GM12878 (cell line): ENCODE results near the gene CACNA1B. TPM values are rescaled to one million over a fixed set of nuclear protein-coding genes. Genes with fewer than 3 reads are reported as not detected.
"Not testable (repeated sequence)": the region's sequence is repeated elsewhere in the genome, so short reads cannot be mapped to it uniquely, and the experiment has no call there.

Experiments used
- ATAC-seq: fragments of 200-7000 bp; cut with Tn5 transposase; 3 replicates; pipeline ENCODE4 v1.9.1; 2020; ENCODE audit warnings: mild to moderate bottlenecking, moderate library complexity
- BruUV-seq: library from RNA; stranded (reverse); fragments of 400-500 nt; replicated peaks from 2 replicates; lab custom pipeline; 2021; lab: Mats Ljungman, UMichigan
- CTCF ChIA-PET: fragments of 300-600 bp; sonication (Branson Sonifier 250); formaldehyde crosslinking; extraction: SDS; loops from one replicate; lab custom pipeline; 2021; ENCODE audit warnings: inconsistent platforms; lab: Yijun Ruan, JAX
- POLR2A ChIA-PET: fragments of 350-600 bp; formaldehyde crosslinking; extraction: SDS; loops from one replicate; lab custom pipeline; 2021; ENCODE audit warnings: inconsistent platforms; lab: Charles Lee
- RAD21 ChIA-PET: fragments of 300-600 bp; sonication (Branson Sonifier 250); formaldehyde crosslinking; loops from one replicate; lab custom pipeline; 2023; ENCODE audit warnings: antibody characterized with exemption; ENCODE audit not compliant: unreplicated experiment; lab: Charles Lee
- SMC1A ChIA-PET: fragments of 300-600 bp; sonication (Branson Sonifier 250); formaldehyde crosslinking; loops from one replicate; lab custom pipeline; 2023; ENCODE audit not compliant: unreplicated experiment, uncharacterized antibody; lab: Charles Lee
- DNase-seq: peaks from one replicate; pipeline ENCODE4 v3.0.0-alpha.2; 2011; ENCODE audit warnings: low read depth, low spot score
- FAIRE-seq: peaks from 3 replicates; lab custom pipeline; 2011; peaks lifted over from hg19 to GRCh38; lab: Jason Lieb, UNC
- H2AFZ ChIP-seq: 2 replicates; pipeline ENCODE4 v1.6.0; 2011; ENCODE audit warnings: low read depth, low read length, control low read depth; ENCODE audit not compliant: control insufficient read depth
- H3K27ac ChIP-seq: 2 replicates; pipeline ENCODE4 v1.5.1; 2011; ENCODE audit warnings: control low read depth; ENCODE audit not compliant: control insufficient read depth, insufficient read depth
- H3K27me3 ChIP-seq, 2 experiments: replicated peaks in 1 of 2; 2 replicates each; pipeline versions ENCODE4 v1.6.0 to v1.6.1; 2011; ENCODE audit warnings: low read length in 1 of 2; ENCODE audit not compliant: control insufficient read depth in 2 of 2, insufficient read depth in 2 of 2
- H3K36me3 ChIP-seq, 2 experiments: 2 replicates each; pipeline ENCODE4 v1.5.1; 2011; ENCODE audit warnings: low read length in 1 of 2; ENCODE audit not compliant: control insufficient read depth in 2 of 2, insufficient read depth in 2 of 2
- H3K4me1 ChIP-seq: 2 replicates; pipeline ENCODE4 v1.6.1; 2011; ENCODE audit warnings: mild to moderate bottlenecking, low read length, moderate library complexity, mixed read lengths; ENCODE audit not compliant: control insufficient read depth, insufficient read depth
- H3K4me2 ChIP-seq: 2 replicates; pipeline ENCODE4 v1.6.0; 2011; ENCODE audit warnings: control low read depth; ENCODE audit not compliant: control insufficient read depth, insufficient read depth
- H3K4me3 ChIP-seq: fragments of 200-600 bp; sonication (generic); 2 replicates; pipeline ENCODE4 v1.5.1; 2016
- H3K79me2 ChIP-seq: 2 replicates; pipeline ENCODE4 v1.6.0; 2011; ENCODE audit warnings: low read length; ENCODE audit not compliant: control insufficient read depth, insufficient read depth
- H3K9ac ChIP-seq: 2 replicates; pipeline ENCODE4 v1.8.0; 2011; ENCODE audit warnings: low read length, control low read depth, mixed read lengths; ENCODE audit not compliant: control insufficient read depth, insufficient read depth
- H3K9me3 ChIP-seq: replicated peaks from 3 replicates; pipeline ENCODE4 v1.5.1; 2011; ENCODE audit warnings: mild to moderate bottlenecking, low read length; ENCODE audit not compliant: control insufficient read depth, insufficient read depth
- H4K20me1 ChIP-seq: 2 replicates; pipeline ENCODE4 v1.6.0; 2011; ENCODE audit not compliant: control insufficient read depth, insufficient read depth
- BCLAF1 ChIP-seq: fragments of 450-650 bp; IDR thresholded peaks from 2 replicates; pipeline ENCODE4 v1.6.1; 2017; ENCODE audit warnings: antibody characterized with exemption, mild to moderate bottlenecking, moderate library complexity
- FOXM1 ChIP-seq: IDR thresholded peaks from 2 replicates; pipeline ENCODE4 v1.6.1; 2012; ENCODE audit warnings: low read depth, mild to moderate bottlenecking, inconsistent platforms, low read length, moderate library complexity
- HSF1 ChIP-seq: fragments of 150-350 bp; IDR thresholded peaks from 2 replicates; pipeline ENCODE4 v1.6.1; 2014; ENCODE audit warnings: mild to moderate bottlenecking, low read depth, low read length
- REST ChIP-seq: IDR thresholded peaks from 2 replicates; pipeline ENCODE4 v1.6.1; 2012; ENCODE audit warnings: mild to moderate bottlenecking, low read depth, low read length
- USF1 ChIP-seq: IDR thresholded peaks from 2 replicates; pipeline ENCODE4 v1.6.1; 2011; ENCODE audit warnings: borderline replicate concordance, low read depth, mild to moderate bottlenecking, moderate library complexity, mixed read lengths, low read length; ENCODE audit not compliant: insufficient read depth; ENCODE audit errors: extremely low read length
- WGBS: methylation state at CpG from one replicate; pipeline ENCODE4 v1.1.6; 2016; ENCODE audit warnings: low lambda C conversion rate; ENCODE audit not compliant: insufficient replicate concordance, insufficient coverage; ENCODE audit errors: missing lambda C conversion rate; 5-methylcytosine and 5-hydroxymethylcytosine counted together
- in situ Hi-C: fragments of 300-500 bp; cut with MboI; formaldehyde crosslinking; loops from 9 replicates; pipeline ENCODE4 v1.14.3; 2018; ENCODE audit warnings: mixed read lengths
- intact Hi-C: fragments of 100-400 bp; cut with micrococcal nuclease; formaldehyde crosslinking; loops from one replicate; pipeline ENCODE4 v1.14.2; 2022; ENCODE audit not compliant: unreplicated experiment
- polyA plus RNA-seq, 11 experiments: library from polyadenylated mRNA; depleted of rRNA in 4 of 11; unstranded in 6 of 11; stranded (reverse) in 5 of 11; fragments of >200 nt; fragmentation: Nextera tagmentation in 4 of 11; fragmentation: Illumina TruSeq in 1 of 11; extraction: Ambion mirVana in 4 of 11; extraction: Trizol in 1 of 11; gene quantifications; 1 replicate in 1 of 11; 2 replicates in 10 of 11; pipeline versions ENCODE4 v1.2.1 to v1.2.3, GENCODE V29; 2011 to 2016; ENCODE audit warnings: inconsistent platforms in 2 of 11, missing spikeins in 2 of 11, low read depth in 1 of 11
- total RNA-seq, 4 experiments: library from RNA; depleted of rRNA in 3 of 4; stranded (reverse); fragments of >200 nt in 3 of 4; fragmentation: Illumina TruSeq in 1 of 4; extraction: Trizol in 1 of 4; gene quantifications; 2 replicates each; pipeline versions ENCODE4 v1.2.1 to v1.2.3, GENCODE V29; 2013 to 2021

Gene CACNA1B
- total and polyA plus RNA-seq, 10 of the 15 experiments (the other 5 are each of a cell fraction or from before 2014, with no cell fraction given), result 0.01 to 0.03 (median 0.01) TPM; not detected in 7

- no peak for TF ChIP-seq REST
- TF ChIP-seq HSF1, result no peak
- TF ChIP-seq BCLAF1, result no peak
- TF ChIP-seq USF1, result no peak
- no peak for TF ChIP-seq FOXM1
Observed at GRCh38 chr9:138085568-138085967, 208.0 kb downstream of the CACNA1B start (continued).

- FAIRE-seq, ATAC-seq, H2AFZ ChIP-seq, SMC1A ChIA-PET, DNase-seq, CTCF ChIA-PET, POLR2A ChIA-PET, H3K79me2 ChIP-seq, H3K4me1 ChIP-seq, H3K9me3 ChIP-seq, H3K9ac ChIP-seq, H4K20me1 ChIP-seq, RAD21 ChIA-PET, H3K36me3 ChIP-seq, intact Hi-C loops, H3K4me2 ChIP-seq, BruUV-seq, H3K27ac ChIP-seq, H3K27me3 ChIP-seq, H3K4me3 ChIP-seq, in situ Hi-C loops: not testable (repeated sequence)
- WGBS, result 25% methylated on average over 4 of the region's 4 CpGs
Observed at GRCh38 chr9:138092057-138092456, 214.5 kb downstream of the CACNA1B start.
